HG03469 (cell line): ENCODE results near the gene CCDC82.

ENCODE experiments used
- ATAC-seq: cut with Tn5 transposase; IDR thresholded peaks from one replicate; pipeline ENCODE4 v1.9.1; 2021; ENCODE audit warnings: mild to moderate bottlenecking, moderate library complexity, moderate number of reproducible peaks; ENCODE audit not compliant: unreplicated experiment

The CCDC82 gene

GRCh38 chr11:96365493-96365892, 24.2 kb downstream of the CCDC82 start:
- ATAC-seq = no peak

DNA sequence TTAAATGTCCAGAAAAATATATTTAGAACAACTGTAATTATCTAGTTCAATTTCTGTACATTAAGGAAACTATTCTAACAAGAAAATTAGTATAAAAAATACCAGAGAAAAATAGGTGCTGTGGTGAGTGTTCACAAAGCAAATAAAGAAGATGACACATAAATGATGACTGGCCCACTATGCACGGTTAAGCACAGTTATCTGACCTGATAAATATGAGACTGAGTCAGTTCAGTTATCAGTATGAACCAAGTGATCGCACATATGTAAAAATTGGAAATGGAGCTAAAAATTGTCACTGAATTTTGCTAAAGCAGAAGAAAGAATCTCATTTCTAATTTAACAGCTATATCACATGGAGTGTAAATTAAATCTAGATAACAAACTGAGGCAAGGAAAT, 27.9 kb downstream of the CCDC82 start:
- ATAC-seq = no peak

- ATAC-seq = no peak
Measured at GRCh38 chr11:96358321-96358720, 31.4 kb downstream of the CCDC82 start.

DNA sequence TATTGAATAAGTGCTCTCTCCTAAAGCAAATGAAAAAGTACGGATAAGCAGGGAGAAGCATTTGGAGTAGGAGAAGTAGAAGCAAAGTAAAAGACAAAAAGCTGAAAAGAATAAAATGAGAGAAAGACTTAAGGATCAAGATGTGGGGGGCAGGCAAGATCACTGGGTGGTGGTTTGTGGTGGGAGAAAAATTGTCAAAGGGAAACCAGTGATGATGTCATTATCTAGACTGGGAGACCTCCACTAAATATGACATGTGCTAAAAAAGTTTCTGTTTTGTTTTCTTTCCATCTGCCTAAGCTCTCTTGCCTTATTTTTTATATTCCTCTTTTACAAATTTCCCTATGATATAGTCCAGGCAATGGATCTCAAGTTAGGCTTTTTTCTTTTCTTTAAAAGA, 31.9 kb downstream of the CCDC82 start:
- ATAC-seq = no peak

DNA sequence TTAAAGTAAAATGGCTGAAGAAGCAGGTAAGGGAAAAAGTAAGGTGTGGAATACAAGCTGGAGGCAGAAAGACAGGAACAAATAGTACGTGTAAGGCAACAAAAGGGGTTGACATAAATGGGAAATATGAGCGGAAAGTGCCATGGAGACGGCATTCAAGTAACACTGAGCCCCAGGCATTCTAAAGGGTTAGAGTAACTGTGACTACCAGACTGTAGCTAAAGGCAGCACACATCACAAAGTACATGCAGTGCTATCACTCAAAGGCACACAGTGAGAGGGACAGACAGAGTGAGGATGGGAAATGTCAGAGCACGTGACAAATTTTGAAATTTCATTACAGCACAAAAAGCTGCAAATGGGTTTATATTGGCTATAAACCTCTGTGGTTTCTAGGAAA, 32.9 kb downstream of the CCDC82 start:
- no peak for ATAC-seq

DNA sequence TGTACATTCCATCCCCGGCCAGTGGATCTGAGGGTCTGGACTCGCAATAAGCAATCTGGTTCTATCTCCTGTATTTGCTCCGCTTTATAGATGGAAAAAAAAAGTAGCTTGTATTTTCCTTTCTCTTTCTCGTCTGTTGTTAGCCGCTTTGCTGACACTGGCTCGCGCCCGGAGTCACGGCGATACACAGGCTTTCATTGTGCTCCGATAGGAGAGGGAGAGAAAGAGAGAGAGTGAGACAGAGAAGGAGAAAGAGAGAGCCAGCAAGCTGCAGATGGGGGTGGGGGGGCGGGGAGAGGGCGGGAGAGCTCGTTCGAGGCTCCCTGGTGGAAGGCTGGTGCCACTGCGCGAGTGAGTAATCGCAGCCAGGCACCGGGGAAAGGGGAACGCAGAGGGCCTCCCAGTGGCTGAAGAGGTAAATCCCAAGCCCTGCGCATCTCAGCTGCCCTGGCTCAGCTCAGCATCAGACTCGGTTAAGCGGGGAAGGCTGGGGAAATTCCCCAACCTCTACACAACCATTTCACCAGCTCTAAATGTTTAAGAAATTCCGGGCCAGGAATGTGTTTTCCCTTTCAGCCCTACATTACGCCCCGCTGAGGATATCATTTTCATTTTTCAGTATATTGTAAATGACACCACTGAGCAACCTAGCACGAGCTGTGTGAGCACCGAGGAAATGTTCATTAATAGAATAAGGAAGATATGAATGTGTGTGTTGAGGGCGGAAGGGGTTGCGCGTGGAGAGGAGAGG, 46.6 kb downstream of the CCDC82 start, which contains the start of gene MAML2:
Gene MAML2, minus strand, starts transcription at position 235 of the 751 bp plus-strand sequence. CDS start 1,300 bp downstream, outside the sequence.
- peak; percentile 71 for ATAC-seq

DNA sequence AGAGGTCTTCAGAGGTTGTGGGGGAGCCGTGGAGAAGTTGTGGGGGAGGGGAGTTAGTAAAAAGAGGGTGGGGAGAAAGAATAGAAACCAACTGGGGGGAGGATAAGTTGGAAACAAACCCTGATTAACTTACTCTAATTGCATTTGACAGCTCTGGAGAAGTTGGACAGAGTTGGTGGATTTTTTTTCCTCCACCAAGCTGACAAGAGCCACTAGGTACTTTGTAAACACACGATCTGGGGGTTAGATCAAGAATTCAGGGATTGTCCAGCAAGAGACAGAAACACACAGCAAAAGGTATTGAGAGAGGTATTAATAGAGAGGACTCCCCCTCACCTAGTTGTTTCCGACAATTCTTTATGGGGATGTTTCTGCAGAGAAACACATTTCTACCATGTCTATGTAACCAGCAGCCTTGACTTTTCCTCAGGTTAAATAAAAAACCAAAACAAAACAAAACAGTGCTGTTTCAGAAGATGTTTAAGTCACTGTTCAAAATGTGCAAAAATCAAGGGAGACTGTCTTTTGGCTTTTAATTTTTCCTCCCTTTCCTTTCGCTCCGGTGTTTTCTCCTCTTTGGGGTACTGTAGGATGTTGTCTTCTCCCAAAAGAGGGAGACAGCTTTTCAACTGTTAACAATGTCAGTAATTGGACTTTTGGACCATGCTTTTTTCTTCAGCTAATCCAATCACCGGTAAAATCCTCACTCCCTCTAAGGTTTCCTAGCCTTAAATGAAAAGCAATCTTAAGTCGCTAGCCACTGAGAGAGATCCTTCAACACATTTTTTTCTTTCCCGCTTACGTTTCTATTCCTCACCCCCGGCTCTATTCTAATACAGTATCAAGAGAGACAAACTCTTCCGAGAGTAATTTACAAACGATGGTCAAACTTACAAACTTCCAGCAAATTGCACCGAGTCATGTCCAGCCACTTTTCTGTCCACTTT, 47.4 kb downstream of the CCDC82 start:
- no peak for ATAC-seq

DNA sequence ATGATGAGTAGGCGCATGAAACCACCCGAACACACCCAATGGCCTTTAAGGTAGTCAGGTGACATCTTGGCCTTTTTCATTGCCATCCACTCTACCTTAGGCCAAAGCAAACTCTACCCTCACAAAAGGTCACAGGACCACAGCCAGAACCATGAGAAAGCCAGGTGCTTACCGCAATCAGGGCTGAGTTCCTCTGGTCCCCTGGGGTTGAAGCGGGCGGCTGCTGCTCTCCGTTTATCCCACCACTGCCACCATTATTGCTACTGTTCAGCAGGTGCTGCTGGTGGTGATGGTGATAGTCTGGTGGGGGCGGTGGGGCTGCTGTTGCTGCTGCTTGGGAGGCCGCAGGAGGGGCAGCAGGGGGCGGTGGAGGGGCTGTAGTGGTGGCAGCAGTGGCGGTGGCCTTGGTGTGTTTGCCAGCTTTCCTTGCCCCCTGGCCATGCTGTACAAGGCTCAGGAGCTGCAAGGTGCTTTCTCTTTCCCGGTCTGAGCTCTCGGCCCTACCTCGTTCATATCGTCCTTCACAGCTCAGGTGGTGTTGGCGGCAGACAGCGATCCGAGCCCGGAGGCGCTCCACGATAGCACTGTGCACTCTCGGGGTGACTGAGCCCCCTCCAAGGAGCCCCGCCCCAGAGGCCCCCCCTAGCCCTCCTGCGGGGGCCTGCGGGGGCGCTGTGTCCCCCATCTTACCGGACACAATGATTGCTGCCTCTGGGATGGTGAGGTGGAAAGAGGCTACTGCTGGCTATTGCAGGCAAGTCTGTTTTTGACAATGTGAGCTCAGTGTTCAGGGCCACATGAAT, 48.3 kb downstream of the CCDC82 start:
- ATAC-seq = peak; percentile 25

DNA sequence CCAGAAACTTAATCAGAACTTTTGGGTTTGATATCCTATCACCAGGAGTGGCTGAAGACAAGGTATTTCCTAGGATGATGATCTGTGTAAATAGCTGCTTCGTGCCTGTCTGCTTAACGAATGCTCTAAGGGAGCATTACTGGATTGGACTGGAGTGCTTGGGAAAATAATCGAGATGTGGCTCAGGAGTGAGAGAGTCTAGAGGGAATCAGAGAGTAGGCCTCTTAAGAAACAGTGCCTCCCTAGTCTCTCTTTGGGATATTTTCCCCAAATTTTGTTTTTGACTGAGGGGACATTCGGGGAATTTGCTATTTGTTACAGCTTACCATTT, 49.2 kb downstream of the CCDC82 start:
- no peak for ATAC-seq

- no peak for ATAC-seq
Measured at GRCh38 chr11:96339706-96340554, 49.8 kb downstream of the CCDC82 start.

GRCh38 chr11:96338910-96339705, 50.6 kb downstream of the CCDC82 start:
- ATAC-seq = peak; percentile 42

GRCh38 chr11:96337541-96338431, 51.9 kb downstream of the CCDC82 start:
- peak; percentile 26 for ATAC-seq

DNA sequence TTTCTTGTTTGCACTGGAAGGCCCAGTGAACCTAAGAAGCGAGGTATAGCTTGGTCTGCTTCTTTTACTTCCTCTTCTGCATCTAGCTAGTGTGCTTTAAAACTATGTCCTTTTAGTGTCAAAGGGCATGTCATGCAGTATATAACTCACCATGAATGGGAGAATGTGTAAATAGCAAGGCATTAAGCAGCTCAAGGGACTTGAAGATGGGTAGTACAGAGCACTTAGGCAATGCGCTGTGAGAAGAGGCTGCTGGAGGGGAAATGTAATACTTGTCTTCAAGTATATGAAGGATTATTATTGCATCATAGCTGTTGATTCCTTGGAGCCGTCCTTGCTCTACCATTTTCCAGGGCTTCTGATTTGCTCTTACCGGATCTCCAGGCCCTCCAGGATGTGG, 54.3 kb downstream of the CCDC82 start:
- ATAC-seq = no peak

DNA sequence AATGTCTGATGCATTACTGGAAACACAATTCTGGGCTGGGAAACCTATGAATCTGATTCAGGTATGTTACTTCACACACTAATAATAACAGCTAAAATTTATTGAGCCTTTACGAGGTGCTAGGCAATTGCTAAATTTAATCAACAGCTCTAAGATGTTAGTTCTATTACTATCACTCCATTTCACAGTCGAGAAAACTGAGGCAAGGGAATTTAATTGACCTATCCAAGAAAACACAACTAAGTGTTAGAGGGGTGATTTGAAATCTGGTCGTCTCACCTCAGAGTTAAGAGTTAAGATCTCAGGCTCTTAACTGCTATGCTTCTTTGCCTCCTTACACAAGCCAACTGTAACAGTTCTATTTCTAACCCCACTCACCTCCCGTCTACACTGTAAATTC, 55.5 kb downstream of the CCDC82 start:
- no peak for ATAC-seq

DNA sequence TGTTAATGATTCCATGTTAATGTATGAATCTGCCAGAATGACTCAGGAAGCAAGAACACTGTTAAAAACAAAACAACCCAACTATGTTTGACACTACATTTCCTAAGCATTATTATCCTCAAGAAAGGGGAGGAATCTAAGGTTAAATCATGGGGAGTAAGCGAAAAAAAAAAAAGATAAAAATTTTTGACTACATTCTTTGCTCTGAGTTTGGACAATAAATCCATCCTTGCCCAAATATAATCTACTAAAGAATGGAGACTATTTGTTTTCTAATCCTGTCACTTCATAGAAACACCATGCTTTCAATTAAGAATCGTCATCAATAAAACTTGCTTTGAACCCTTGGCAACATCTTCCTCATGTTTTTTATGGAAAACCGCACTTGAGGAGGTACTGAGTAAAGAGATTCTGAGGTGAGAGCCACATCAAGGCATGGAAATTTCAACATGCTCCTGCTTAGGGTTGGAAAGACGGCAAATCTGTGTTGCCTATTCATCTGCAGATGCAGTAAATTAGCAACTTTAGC, 56.5 kb downstream of the CCDC82 start:
- no peak for ATAC-seq

DNA sequence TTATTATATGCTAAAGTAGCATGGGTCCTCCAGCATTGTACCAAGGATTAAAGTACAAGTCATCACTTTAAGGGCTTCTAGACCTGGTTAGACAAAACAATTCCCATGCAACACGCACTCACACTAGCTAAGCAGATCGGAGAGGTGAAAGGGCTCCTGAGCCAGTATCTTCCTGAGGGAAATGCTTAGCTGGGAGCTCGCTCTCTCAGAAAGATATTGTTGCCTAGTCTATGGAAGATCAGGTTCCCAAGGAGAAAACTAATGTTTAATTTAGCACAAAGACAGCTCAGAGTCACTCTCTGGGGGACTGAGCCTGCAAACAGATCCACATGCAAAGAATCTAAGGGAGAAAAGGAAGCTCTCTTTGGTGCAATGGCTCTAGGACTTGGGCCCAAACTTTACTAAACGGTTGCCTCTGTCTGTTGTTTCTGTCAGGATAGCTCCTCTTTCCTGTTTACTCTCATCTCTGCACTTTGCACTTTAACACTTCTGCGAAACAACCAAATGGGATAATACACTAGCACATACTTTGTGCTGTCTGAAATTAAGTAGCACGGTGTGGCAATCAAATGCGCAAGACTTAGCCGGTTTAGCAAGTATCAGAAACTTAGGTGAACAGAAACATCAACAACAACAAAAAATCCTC, 57.5 kb downstream of the CCDC82 start:
- no peak for ATAC-seq

DNA sequence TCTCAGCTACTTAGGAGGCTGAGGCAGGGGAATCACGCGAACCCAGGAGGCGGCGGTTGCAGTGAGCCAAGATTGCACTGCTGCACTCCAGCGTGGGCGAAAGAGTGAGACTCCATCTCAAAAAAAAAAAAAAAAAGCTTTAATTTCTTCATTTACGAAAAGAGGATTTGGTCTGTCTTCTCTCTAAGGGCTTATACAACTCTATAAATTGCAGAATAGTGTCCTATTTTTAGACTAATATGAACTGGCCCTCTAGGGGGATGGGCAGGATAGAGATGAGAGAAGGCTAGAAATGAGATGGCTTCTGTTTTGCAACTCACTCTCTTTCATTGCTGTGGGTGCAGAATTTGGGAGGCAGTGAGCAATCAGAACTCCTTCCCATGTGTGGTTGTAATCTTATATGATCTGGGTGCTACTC, 58.0 kb downstream of the CCDC82 start:
- no peak for ATAC-seq

GRCh38 chr11:96330511-96330859, 59.2 kb downstream of the CCDC82 start:
- ATAC-seq = no peak
